Fibroblast of skin of left biceps (primary cell): ENCODE measurements around the gene LRRC75A.
"Not testable (repeated sequence)": the region's sequence is repeated elsewhere in the genome, so short reads cannot be mapped to it uniquely, and the experiment has no call there.

ENCODE experiments used
- DNase-seq, 2 experiments: peaks; one replicate each; pipeline ENCODE4 v3.0.0-alpha.2; 2013; ENCODE audit warnings: low read depth in 2 of 2

LRRC75A gene

GRCh38 chr17:16398270-16399267, 93.4 kb downstream of the LRRC75A start:
- no peak for DNase-seq

GRCh38 chr17:16396693-16397092, 95.3 kb downstream of the LRRC75A start:
- not testable (repeated sequence) for DNase-seq

DNA sequence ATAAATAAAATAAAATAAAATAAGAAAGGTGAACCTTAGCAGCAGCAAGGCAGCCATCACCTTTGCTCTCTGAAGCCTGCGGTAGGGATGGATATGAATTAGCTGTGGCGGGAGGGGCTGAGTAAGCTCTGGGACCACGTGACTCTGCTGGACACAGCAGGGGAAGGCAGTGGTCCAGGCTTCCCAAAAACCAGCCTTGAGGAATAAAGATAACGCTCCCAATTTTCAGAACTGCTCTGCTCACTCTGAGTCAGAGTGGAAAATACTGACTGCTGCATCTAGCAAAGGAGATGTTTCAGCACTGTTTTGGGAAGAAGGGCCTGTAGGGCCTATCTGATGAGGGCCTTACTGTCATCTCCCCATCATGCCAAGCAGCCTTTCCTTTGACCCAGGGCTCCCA, 96.1 kb downstream of the LRRC75A start:
- not testable (repeated sequence) for DNase-seq

GRCh38 chr17:16392491-16392890, 99.5 kb downstream of the LRRC75A start:
- not testable (repeated sequence) for DNase-seq
